Fibroblast of peridontal ligament (primary cell): ENCODE data around the gene SYCE1L.
A peak's percentile ranks its signal among the peaks of the same experiment; 100 is the strongest.
"Not testable (repeated sequence)": the region's sequence is repeated elsewhere in the genome, so short reads cannot be mapped to it uniquely, and the experiment has no call there.

Experiments used
- DNase-seq: peaks from one replicate; pipeline ENCODE4 v3.0.0-alpha.2; 2010; ENCODE audit errors: extremely low read depth

Gene SYCE1L

DNA sequence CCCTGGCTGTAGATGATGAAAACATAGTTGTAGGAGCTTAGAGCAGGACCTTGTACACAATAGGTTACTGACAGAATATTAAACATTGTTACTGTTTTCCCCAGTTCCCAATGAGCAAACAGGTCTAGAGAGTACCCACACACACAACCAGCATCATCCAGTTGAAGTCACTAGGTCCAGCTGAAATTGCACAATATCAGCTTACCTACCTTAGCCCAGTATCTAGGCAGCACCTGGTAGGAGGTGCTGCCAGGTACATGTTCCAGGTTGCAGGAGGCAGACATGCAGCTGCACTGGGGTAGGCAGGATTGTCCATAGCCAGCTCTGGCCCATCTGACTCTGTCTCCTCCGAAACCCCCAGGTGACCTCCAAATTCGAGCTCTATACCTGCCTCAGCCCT, 1.5 kb upstream of the SYCE1L start:
- no peak for DNase-seq

DNA sequence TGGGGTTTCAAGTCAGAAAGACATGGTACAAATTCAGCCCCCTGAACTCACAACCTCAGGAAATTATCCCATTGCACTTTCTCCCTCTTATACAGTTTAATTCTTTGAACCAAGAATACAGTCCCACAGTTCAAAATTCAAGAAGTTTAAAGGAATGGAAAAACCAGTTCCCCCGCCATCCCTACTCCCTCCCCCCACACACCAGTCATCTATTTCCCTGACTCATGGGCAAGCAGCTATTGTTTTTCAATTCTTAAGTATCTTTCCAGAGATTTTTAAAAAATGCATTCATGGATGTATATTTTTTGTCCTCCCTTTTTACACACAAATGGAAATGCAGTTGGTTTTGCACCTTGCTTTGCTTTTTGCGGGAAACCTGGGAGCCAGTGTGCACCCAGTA, 7.3 kb downstream of the SYCE1L start:
- DNase-seq: no peak

- DNase-seq: no peak
These were observed 7.8 kb downstream of the SYCE1L start for GRCh38 chr16:77207030-77207429.

- no peak for DNase-seq
These were observed 9.2 kb downstream of the SYCE1L start for GRCh38 chr16:77208382-77208781.

DNA sequence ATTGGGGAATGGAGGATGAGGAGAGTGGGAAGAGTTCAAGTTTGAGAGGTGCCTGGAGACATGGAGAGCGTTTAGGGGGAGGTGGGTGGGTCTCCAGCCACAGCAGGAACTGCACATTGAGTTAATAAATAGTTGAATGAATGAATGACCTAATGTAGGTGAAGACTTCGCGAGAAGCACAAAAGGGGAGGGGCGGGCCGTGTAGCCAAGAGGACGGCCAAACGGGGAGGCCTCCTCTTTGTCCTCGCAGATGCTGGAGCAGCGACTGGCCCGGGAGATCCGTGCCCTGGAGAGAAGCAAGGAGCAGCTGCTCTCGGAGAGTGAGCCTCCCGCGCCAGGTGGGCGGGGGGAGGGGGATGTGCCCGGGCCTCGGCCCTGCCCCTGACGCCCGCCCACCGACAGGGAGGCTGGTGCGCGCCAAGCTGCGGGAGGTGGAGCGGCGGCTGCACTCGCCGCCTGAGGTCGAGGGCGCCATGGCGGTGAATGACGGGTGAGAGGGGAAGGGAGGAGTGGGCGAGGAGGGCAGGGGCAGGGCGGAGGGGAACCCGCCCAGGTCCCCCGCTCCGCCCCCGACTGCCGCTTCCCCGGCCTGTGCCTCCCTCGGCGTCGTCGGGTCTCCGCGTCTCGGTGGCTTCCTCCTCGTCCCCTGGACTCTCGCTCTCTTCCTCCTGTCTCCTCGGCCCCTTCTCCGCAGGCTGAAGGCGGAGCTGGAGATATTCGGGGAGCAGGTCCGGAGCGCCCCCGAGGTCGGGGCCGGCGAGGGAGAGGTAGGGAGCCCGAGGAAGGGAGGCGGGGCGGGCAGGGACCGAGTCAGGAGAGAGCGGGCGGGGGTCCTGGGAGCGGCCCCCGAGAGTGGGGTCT, 12.9 kb downstream of the SYCE1L start:
- DNase-seq: no peak

GRCh38 chr16:77212741-77213541, 13.7 kb downstream of the SYCE1L start:
- DNase-seq: peak; percentile 14

DNA sequence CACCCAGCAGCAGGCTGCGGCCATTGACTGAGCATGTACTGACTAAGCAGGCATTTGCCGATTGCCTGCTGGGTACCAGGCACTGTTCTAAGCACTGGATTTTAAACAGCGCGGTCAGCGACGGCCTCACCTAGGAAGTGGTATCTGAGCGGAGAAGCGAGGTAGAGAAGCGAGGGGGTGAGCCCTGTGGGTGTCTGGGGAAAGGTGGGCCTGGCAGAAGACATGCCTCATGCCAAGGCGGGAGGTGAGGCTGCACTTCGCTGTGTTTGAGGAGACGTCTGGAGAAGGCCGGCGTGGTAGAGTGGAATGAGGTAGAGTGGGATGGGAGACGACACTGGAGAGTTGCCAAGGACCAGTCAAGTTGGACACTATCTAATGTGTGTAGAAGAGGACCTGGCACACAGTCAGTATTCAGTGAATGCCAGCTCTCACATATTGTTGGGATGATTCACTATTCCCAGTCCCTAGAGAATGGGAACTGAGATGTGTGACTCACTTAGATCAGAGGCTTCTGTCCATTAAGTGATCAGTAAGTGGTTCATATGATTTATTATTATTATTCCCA, 14.4 kb downstream of the SYCE1L start:
- peak; percentile 80 for DNase-seq

DNA sequence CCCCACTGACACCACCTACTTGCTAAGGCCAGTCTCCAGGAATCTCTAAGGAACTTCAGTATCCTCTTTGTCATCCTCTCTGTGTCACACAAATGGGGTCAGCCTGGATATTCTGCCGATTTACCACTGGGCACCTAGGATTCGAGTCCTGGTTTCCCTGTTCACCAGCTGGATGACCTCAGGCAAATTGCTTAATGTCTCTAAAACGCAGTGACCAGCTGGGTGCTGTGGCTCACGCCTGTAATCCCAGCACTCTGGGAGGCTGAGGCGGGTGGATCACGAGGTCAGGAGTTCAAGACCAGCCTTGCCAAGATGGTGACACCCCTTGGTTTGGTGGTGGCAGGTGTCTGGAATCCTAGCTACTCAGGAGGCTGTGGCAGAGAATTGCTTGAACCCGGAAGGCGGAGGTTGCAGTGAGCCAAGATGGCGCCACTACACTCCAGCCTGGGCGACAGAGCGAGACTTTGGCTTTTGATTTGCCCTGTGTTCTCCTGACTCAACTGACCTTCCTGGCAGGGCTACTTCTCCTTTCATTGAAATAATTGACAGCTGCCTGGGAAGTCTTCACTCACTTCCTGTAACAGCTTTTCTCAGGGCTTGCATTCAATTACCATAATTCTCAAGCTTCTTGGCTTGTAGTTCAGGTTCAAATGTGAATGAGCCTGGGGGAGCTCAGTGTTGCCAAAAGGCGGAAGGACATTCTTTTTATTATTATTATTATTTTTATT, 15.4 kb downstream of the SYCE1L start:
- DNase-seq: no peak

- DNase-seq: no peak
These were observed 20.2 kb downstream of the SYCE1L start for GRCh38 chr16:77219437-77219836.

- DNase-seq: no peak
These were observed 21.2 kb downstream of the SYCE1L start for GRCh38 chr16:77220427-77220826.

GRCh38 chr16:77221482-77221881, 22.3 kb downstream of the SYCE1L start:
- peak; percentile 58 for DNase-seq

DNA sequence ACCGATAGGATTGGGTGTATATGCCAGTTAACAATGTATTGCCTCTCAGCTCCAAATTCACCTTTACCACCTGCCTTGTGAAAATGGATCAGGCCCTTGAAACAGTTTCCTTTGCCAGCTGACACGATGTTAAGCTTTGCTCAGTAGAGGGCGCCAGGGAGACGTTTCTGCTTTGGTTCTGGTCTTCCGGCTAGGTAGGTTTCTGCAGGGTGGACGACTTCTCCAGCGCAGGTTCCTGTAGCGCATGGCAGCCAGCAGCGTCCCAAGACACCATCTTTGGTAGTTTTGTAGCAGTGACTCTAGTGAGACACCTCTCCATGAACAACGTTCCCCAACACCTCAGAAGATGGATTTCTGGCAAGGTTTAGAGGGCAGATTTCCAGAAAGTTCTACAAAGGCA, 24.0 kb downstream of the SYCE1L start:
- no peak for DNase-seq

DNA sequence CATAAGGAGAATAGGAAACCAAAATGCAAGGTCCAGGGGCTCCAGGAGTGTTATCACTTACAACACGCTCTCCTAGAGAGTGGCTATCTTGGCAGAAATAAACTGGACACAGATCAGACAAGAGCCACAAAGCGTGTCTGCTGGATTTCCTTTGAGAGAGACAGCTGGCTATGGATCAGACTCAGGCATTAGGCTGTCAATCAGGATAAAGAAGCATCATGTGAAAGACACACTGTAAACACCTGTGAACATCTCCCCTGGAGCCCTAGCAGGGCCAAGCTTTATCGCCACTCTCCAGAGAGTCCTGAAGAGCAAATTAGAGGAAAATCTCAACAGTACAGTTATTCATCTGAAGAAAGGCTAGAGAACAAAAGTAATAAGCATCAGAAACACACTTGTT, 26.0 kb downstream of the SYCE1L start:
- DNase-seq: no peak

GRCh38 chr16:77227745-77228144, 28.5 kb downstream of the SYCE1L start:
- no peak for DNase-seq

- no peak for DNase-seq
These were observed 31.8 kb downstream of the SYCE1L start for GRCh38 chr16:77231047-77231446.

- no peak for DNase-seq
These were observed 34.8 kb downstream of the SYCE1L start for GRCh38 chr16:77233799-77234519.

GRCh38 chr16:77234611-77235010, 35.4 kb downstream of the SYCE1L start:
- DNase-seq: peak; percentile 32

- peak; percentile 83 for DNase-seq
These were observed 36.9 kb downstream of the SYCE1L start for GRCh38 chr16:77236063-77236511.

GRCh38 chr16:77238593-77238992, 39.4 kb downstream of the SYCE1L start:
- DNase-seq: no peak

GRCh38 chr16:77242471-77242870, 43.3 kb downstream of the SYCE1L start:
- not testable (repeated sequence) for DNase-seq

GRCh38 chr16:77246150-77246549, 46.9 kb downstream of the SYCE1L start:
- no peak for DNase-seq
